Hepatocyte (in vitro differentiated cells): ENCODE results near the gene THUMPD2. TPM values are rescaled to one million over a fixed set of nuclear protein-coding genes. Genes with fewer than 3 reads are reported as not detected.

Source experiments
- DNase-seq: peaks from one replicate; pipeline ENCODE4 v3.0.0-alpha.2; 2016; ENCODE audit warnings: low spot score
- H2AFZ ChIP-seq: fragments of 200-600 bp; sonication (generic); 2 replicates; pipeline ENCODE4 v1.6.0; 2016; ENCODE audit warnings: antibody characterized with exemption, mild to moderate bottlenecking
- H3K27ac ChIP-seq: fragments of 200-600 bp; sonication (generic); 2 replicates; pipeline ENCODE4 v1.5.1; 2016; ENCODE audit warnings: mild to moderate bottlenecking
- H3K27me3 ChIP-seq: fragments of 200-600 bp; sonication (generic); 2 replicates; pipeline ENCODE4 v1.6.1; 2016
- H3K36me3 ChIP-seq: fragments of 200-600 bp; sonication (generic); replicated peaks from 2 replicates; pipeline ENCODE4 v1.5.1; 2016; ENCODE audit warnings: low read depth; ENCODE audit not compliant: insufficient read depth
- H3K4me1 ChIP-seq: fragments of 200-600 bp; sonication (generic); 2 replicates; pipeline ENCODE4 v1.5.1; 2016; ENCODE audit warnings: mild to moderate bottlenecking, moderate library complexity; ENCODE audit not compliant: insufficient read depth
- H3K4me2 ChIP-seq: fragments of 200-600 bp; sonication (generic); 2 replicates; pipeline ENCODE4 v1.6.0; 2016
- H3K4me3 ChIP-seq: fragments of 200-600 bp; sonication (generic); 2 replicates; pipeline ENCODE4 v1.5.1; 2016; ENCODE audit warnings: mild to moderate bottlenecking
- H3K79me2 ChIP-seq: fragments of 200-600 bp; sonication (generic); 2 replicates; pipeline ENCODE4 v1.6.0; 2017; ENCODE audit warnings: mild to moderate bottlenecking
- H3K9me2 ChIP-seq: fragments of 200-600 bp; sonication (generic); replicated peaks from 2 replicates; pipeline ENCODE4 v1.6.0; 2017; ENCODE audit warnings: mild to moderate bottlenecking; ENCODE audit not compliant: insufficient read depth
- H3K9me3 ChIP-seq: fragments of 200-600 bp; sonication (generic); 2 replicates; pipeline ENCODE4 v1.5.1; 2016; ENCODE audit warnings: low read depth, mild to moderate bottlenecking
- H4K20me1 ChIP-seq: fragments of 200-600 bp; sonication (generic); 2 replicates; pipeline ENCODE4 v1.6.0; 2016; ENCODE audit warnings: mild to moderate bottlenecking; ENCODE audit not compliant: insufficient read depth, poor library complexity, severe bottlenecking
- CTCF ChIP-seq: fragments of 200-600 bp; sonication (generic); IDR thresholded peaks from 2 replicates; pipeline ENCODE4 v1.5.1; 2016; ENCODE audit warnings: antibody characterized with exemption, mild to moderate bottlenecking; ENCODE audit not compliant: poor library complexity
- EZH2 ChIP-seq: fragments of 200-600 bp; sonication (generic); IDR thresholded peaks from 2 replicates; pipeline ENCODE4 v1.6.1; 2016; ENCODE audit warnings: antibody characterized with exemption, mild to moderate bottlenecking, borderline replicate concordance
- EZH2phosphoT487 ChIP-seq: fragments of 200-600 bp; sonication (generic); IDR thresholded peaks from one replicate; pipeline ENCODE4 v1.6.1; 2018; ENCODE audit warnings: antibody characterized with exemption, mild to moderate bottlenecking, low read depth, moderate library complexity; ENCODE audit not compliant: unreplicated experiment, severe bottlenecking
- WGBS: methylation state at CpG from one replicate; pipeline ENCODE4 v1.1.6; 2016; ENCODE audit warnings: low lambda C conversion rate; ENCODE audit errors: missing lambda C conversion rate; 5-methylcytosine and 5-hydroxymethylcytosine counted together
- polyA plus RNA-seq: library from polyadenylated mRNA; unstranded; fragments of >200 nt; fragmentation: Nextera tagmentation; extraction: Ambion mirVana; gene quantifications from 2 replicates; pipeline ENCODE4 v1.2.1, GENCODE V29; 2016
- total RNA-seq: library from RNA; depleted of rRNA; stranded (reverse); fragments of >200 nt; gene quantifications from 2 replicates; pipeline ENCODE4 v1.2.3, GENCODE V29; 2014

Gene THUMPD2
- total and polyA plus RNA-seq, 2 experiments from 2014 or later, result 6.5 to 12.8 TPM

- no peaks in the 10 kb centered on the region for H4K20me1 ChIP-seq
- no peaks in the 10 kb centered on the region for H3K27me3 ChIP-seq
- H3K4me3 ChIP-seq, result no peak overlapping the region
- H3K4me1 ChIP-seq, result no peaks in the 10 kb centered on the region
- H3K36me3 ChIP-seq, result no peaks in the 10 kb centered on the region
- H3K27ac ChIP-seq, result no peak overlapping the region
- no peaks in the 10 kb centered on the region for H3K9me2 ChIP-seq
- no peak for DNase-seq
- WGBS, result 75% methylated on average over 3 of the region's 3 CpGs
- TF ChIP-seq EZH2 (no peak), EZH2phosphoT487 (no peak), CTCF (no peak)
- H2AFZ ChIP-seq, result no peak overlapping the region
- no peak overlapping the region for H3K4me2 ChIP-seq
- H3K9me3 ChIP-seq, result no peaks in the 10 kb centered on the region
- H3K79me2 ChIP-seq, result no peaks in the 10 kb centered on the region
Observed at GRCh38 chr2:39710807-39711206, 68.3 kb downstream of the THUMPD2 start.

GRCh38 chr2:39708003-39708402 lies 71.1 kb downstream of the THUMPD2 start:
- no peak overlapping the region for H3K27ac ChIP-seq
- H2AFZ ChIP-seq, result no peak overlapping the region
- H3K4me3 ChIP-seq, result no peak overlapping the region
- no peak overlapping the region for H3K4me2 ChIP-seq
- no peaks in the 10 kb centered on the region for H3K79me2 ChIP-seq
- no peak for DNase-seq
- no peaks in the 10 kb centered on the region for H3K9me3 ChIP-seq
- H3K4me1 ChIP-seq, result no peaks in the 10 kb centered on the region
- 95% methylated on average over 9 of the region's 9 CpGs for WGBS
- no peaks in the 10 kb centered on the region for H3K36me3 ChIP-seq
- H3K27me3 ChIP-seq, result no peaks in the 10 kb centered on the region
- no peaks in the 10 kb centered on the region for H4K20me1 ChIP-seq
- TF ChIP-seq EZH2phosphoT487, result no peak
- no peaks in the 10 kb centered on the region for H3K9me2 ChIP-seq

GRCh38 chr2:39706945-39707344 lies 72.1 kb downstream of the THUMPD2 start:
- no peaks in the 10 kb centered on the region for H4K20me1 ChIP-seq
- no peak for DNase-seq
- H3K9me3 ChIP-seq, result peaks cover 3% of the 10 kb centered on the region
- no peak overlapping the region for H3K4me3 ChIP-seq
- no peaks in the 10 kb centered on the region for H3K27me3 ChIP-seq
- H3K4me1 ChIP-seq, result no peaks in the 10 kb centered on the region
- no peak overlapping the region for H3K27ac ChIP-seq
- WGBS, result 82% methylated on average over 8 of the region's 8 CpGs
- no peaks in the 10 kb centered on the region for H3K9me2 ChIP-seq
- no peak overlapping the region for H3K4me2 ChIP-seq
- H2AFZ ChIP-seq, result no peak overlapping the region
- H3K79me2 ChIP-seq, result no peaks in the 10 kb centered on the region
- H3K36me3 ChIP-seq, result no peaks in the 10 kb centered on the region
- TF ChIP-seq EZH2 (no peak), EZH2phosphoT487 (no peak), CTCF (no peak)

- Histone ChIP-seq H3K27me3 (no peaks in the 10 kb centered on the region), H3K79me2 (no peaks in the 10 kb centered on the region), H3K9me2 (no peaks in the 10 kb centered on the region), H3K4me2 (no peak overlapping the region), H3K36me3 (no peaks in the 10 kb centered on the region), H4K20me1 (no peaks in the 10 kb centered on the region), H3K4me3 (no peak overlapping the region), H3K9me3 (peaks cover 9% of the 10 kb centered on the region), H2AFZ (no peak overlapping the region), H3K4me1 (no peaks in the 10 kb centered on the region), H3K27ac (no peak overlapping the region)
- 94% methylated on average over 1 of the region's 1 CpG for WGBS
- TF ChIP-seq EZH2phosphoT487 (no peak), CTCF (no peak), EZH2 (no peak)
- DNase-seq, result no peak
Observed at GRCh38 chr2:39706312-39706711, 72.7 kb downstream of the THUMPD2 start.
